Smooth muscle cell of the pulmonary artery (primary cell): ENCODE results near the gene TBL1XR1. TPM values are rescaled to one million over a fixed set of nuclear protein-coding genes. Genes with fewer than 3 reads are reported as not detected.

Experiments used
- total RNA-seq: library from RNA; depleted of rRNA; stranded (reverse); fragments of >200 nt; gene quantifications from 2 replicates; pipeline ENCODE4 v1.2.3, GENCODE V29; 2014

The TBL1XR1 gene
- 278 and 297 TPM in 2 replicates for total RNA-seq

GRCh38 chr3:177197041-177197726 is at the start of gene TBL1XR1:
Gene TBL1XR1, minus strand, starts transcription at chr3:177197482. Its CDS starts 132,505 bp downstream, at chr3:177064977.

